ENCODE measurements around the gene NOX5.
"Not testable (repeated sequence)": the region's sequence is repeated elsewhere in the genome, so short reads cannot be mapped to it uniquely, and the experiment has no call there.

NOX5 gene, protein sequence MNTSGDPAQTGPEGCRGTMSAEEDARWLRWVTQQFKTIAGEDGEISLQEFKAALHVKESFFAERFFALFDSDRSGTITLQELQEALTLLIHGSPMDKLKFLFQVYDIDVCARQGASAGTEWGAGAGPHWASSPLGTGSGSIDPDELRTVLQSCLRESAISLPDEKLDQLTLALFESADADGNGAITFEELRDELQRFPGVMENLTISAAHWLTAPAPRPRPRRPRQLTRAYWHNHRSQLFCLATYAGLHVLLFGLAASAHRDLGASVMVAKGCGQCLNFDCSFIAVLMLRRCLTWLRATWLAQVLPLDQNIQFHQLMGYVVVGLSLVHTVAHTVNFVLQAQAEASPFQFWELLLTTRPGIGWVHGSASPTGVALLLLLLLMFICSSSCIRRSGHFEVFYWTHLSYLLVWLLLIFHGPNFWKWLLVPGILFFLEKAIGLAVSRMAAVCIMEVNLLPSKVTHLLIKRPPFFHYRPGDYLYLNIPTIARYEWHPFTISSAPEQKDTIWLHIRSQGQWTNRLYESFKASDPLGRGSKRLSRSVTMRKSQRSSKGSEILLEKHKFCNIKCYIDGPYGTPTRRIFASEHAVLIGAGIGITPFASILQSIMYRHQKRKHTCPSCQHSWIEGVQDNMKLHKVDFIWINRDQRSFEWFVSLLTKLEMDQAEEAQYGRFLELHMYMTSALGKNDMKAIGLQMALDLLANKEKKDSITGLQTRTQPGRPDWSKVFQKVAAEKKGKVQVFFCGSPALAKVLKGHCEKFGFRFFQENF

DNA sequence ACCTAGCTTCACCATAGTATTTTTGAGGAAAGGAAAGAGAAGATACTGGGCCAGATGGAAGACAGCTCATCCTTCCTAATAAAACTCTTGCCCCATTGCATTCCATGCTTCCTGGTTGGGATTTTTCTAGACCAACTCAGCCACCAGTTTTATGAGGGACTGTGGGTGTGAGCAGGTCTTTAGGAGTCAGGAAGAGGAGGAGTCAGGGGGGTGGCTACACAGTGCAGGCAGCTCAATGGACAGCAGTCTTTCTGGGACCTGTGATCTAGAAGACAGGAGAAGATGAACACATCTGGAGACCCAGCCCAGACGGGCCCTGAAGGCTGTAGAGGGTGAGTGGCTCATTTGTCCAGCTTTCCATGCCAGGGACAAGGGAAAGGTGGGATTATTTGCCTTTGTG lies at the start of gene NOX5:
Gene NOX5, plus strand, starts transcription at position 242 of the 400 bp plus-strand sequence. Its CDS starts 41 bp downstream, at position 283.
- DNase-seq, result no peak

DNA sequence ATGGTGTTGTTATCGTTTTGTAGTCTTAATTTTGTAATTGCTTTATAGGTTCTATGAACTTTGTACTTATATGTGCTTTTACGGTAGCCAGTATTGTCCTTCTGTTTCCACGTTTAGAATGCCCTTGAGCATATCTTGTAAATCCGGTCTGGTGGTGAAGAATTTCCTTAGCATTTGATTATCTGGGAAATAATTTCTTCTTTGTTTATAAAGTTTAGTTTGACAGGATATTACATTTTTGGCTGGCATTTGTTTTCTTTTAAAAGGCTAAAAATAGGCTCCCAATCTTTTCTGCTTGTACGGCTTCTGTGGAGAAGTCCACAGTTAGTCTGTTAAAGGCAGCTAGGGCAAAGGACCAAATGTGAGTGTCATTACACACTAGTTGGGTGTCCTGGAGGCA lies 47.5 kb upstream of the NOX5 start:
- DNase-seq, result no peak

DNA sequence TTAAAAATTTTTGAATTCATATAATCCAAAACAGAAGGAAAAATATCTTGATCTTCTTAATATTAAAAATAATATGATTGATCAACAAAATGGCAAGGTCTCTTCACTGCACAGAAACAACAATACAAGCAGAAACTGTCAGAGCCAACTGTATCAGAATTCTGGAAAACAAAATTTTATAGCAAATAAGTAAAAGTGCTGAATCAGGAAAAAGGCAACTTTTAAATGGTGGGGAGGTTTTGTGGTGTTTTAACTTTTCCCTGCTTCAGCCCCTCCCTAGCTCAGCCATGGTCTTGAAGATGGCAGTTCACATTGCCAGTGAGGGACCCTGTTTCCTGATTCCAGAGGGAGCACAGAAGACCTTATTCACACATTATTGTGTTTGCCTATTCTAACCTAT lies 46.5 kb upstream of the NOX5 start:
- no peak for DNase-seq

DNA sequence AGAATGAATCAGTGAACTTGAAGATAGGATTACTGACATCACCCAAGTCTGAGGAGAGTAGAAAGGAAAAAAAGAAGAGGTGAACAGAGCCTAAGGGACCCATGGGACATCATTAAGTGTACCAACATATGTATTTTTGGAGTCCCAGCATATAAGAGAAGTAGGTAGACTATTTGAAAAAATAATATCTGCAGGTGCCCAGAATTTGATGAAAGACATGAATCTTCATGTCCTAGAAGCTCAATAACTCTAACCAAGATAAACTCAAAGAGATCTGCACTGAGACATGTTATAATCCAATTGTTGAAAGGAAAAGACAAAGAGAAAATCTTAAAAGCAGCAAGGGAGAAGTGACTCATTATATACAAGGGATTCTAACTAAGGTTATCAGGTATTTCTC lies 45.2 kb upstream of the NOX5 start:
- DNase-seq, result no peak

DNA sequence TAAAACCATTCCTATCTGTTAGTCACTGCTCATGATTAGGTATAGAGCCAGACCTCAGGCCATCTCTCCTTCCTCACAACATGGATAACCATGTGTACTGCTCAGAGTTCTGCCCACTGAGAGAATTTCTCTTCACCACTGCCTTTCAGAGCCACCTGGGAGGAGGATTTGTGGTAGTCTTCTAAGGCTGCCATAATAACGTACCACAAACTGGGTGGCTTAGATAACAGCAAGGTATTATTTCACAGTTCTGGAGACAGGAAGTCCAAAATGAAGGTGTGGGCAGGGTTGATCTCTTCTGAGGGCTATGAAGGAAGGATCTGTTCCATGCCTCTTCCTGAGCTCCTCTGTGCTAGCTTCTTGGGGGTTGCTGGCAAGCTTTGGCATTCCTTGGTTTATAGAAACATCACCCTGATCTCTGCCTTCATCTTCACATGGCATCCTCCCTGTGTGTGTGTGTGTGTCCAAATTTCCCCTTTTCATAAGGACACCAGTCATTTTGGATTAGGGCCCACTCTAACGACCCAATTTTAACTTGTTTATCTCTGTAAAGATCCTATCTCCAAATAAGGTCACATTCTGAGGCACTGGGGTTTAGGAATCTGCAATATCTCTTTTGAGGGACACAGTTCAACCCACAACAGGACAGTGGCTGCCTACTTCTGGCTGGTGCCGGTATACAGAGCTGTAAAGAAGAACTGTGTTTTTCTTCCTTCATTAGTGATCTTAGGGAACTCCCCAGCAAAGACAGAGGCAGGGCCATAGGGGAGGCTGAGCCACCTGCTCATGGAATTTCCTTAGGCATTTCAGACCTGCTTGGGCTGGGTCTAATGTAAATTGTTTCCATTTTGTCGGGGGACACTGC lies 42.1 kb upstream of the NOX5 start:
- no peak for DNase-seq

DNA sequence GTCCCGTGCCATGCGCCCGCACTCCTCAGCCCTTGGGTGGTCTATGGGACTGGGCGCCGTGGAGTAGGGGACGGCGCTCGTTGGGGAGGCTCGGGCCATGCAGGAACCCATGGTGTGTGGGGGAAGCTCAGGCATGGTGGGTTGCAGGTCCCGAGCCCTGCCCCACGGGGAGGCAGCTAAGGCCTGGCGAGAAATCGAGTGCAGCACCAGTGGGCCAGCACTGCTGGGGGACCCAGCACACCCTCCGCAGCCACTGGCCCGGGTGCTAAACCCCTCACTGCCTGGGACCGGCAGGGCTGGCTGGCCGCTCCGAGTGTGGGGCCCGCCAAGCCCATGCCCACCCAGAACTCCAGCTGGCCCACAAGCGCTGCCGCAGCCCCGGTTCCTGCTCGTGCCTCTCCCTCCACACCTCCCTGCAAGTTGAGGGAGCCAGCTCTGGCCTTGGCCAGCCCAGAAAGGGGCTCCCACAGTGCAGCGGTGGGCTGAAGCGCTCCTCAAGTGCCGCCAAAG lies 38.8 kb upstream of the NOX5 start:
- DNase-seq, result not testable (repeated sequence)

DNA sequence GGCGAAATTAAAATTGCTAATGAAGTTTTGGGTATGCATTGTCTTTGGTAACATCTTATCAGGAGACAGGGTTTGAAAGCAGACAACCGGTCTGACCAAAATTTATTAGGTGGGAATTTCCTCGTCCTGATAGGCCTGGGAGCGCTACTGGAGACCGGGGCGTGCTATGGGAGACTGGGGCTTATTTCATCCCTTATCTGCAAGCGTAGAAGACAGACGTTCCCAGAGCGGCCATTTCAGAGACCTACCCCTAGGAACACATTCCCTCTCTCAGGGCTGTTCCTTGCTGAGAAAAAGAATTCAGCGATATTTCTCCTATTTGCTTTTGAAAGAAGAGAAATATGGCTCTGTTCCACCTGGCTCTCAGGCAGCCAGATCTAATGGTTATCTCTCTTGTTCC lies 37.1 kb upstream of the NOX5 start:
- not testable (repeated sequence) for DNase-seq

DNA sequence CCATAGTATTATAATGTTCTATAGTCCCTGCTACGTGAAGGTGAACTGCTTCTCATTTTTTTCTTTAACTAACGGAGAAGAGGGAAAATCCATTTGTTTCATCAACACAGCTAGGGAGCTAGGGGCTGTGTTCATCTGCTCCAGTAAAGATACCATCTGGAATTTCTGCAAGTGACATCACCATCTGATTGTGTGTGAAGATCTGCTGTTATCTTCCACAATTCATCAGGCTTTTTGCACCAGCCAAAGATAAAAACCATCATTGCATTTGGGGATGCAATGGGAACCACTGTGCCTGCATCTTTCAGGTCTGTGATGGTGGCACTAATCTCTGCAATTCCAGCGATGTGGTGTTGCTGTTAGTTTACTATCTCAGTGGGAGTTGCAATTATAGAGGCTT lies 35.5 kb upstream of the NOX5 start:
- DNase-seq, result no peak

DNA sequence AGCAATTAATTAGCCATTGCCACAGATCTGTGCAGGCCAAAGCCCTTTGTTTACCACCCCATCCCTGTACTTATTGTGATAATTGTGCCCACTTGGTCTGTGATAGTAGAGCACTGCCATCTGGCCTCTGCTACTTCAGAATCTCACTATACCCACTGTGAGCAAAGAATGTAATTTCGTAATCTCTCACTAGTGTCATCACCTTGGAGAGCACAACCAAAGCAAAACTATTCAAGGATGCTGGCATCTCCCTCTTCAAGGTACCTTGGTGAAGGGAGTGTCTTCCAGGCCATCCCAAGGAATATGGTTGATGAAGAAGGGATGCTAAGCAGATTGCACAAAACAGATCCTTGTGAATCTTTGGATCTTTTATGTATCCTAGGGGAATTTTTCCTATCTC lies 34.7 kb upstream of the NOX5 start:
- no peak for DNase-seq

DNA sequence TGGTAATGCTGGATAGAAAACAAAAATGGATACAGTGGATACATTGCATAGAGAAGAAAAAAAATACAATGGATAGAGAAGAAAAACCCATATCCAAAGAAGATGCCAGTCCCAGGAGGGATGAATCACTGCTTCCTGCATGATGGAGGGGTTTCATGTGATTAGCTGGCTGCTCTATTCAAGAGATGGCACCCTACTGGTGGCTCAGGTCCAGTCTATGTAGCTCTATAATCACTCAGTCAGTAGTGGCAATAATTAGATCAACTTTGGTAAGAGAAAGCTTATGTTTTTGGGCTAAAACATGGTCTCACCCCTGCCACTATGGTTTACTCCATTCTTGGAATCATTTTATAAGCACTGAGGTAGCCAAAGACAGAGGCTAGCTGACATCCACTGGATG lies 33.7 kb upstream of the NOX5 start:
- no peak for DNase-seq

DNA sequence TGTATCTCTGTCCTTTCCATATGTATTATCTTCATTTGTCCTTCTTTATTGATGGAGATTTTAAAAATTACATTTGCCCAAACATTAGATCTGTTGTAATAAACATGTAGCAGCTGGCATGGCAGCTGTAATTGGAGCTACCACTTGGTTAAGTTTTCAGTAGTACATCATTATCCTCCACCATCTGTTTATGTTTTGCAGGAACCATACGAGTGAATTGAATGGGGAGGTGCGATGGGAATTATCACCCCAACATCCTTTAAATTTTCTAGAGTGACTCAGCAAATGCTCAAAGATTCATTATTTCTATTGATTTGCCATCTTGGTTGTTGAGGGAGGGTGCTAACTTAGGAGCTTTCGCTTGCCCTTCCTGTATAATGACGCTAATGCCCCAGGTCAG lies 32.6 kb upstream of the NOX5 start:
- no peak for DNase-seq

DNA sequence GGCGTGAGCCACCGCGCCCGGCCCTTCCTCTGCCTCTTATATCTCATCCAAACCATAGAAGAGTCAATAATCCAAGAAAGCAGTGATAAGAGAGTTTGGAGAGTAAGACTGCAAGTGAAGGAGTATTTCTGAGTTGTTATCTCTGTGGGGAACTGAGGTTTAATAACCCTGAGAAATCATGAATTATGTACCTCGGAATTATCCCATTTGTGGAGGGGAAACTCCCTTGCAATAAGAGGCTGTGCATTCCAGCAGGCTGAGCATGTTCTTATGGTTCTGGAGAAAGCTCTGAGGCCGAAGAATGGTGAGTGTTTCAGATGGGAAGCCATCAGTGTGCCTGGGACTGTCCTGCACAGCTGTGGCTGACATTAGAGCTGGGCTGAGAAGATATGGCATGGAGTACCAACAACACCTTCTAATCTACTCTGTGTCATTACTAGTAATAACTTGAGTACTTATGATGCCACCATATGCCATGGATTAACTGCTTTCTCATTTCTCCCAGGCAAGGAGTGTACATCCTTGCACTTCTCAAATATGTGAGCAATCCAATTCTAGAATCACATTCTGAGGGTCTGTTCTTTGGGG lies 31.4 kb upstream of the NOX5 start:
- DNase-seq, result no peak

DNA sequence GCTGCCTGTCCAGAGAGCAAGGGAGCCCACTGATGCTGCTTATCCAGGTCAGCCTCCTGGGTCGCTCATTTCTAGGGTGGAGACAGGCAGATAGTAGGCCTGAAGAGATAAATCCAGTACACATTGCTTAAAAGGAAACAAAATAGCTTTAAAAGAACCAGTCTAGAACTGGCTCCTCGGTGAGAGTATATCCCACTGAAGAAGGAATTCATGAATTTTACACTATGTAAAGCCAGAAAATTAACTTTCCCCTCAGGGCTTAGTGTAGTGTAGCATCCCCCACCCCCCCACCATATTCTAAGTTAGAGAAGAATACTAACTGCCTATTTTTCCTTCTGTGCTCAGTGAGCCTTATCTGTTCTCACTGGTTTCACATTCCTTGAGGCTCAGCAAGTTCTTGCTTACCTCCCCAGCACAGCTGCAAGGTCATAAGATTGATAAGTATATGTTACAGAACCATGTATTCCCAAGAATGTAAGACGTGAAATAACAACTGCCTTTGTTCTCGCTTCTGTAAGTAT lies 30.5 kb upstream of the NOX5 start:
- DNase-seq, result no peak

DNA sequence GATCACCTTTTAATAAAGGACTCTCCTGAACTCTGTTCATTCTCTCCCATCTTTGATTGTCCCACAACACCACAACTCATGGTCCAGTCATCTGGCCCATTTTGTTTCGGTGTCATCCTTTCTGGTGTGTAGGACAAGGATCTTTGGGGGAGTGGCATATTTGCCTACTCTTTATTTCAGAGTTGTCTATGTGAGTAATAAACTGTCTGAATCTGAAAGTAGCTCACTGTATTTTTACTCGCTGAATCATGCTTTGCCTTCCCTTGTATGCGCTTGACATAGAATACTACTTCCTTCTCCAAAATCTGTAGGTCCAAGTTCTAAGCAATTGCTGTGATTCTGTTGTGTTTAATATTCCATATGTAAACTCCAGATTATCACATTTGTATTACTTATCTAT lies 29.9 kb upstream of the NOX5 start:
- DNase-seq, result no peak

DNA sequence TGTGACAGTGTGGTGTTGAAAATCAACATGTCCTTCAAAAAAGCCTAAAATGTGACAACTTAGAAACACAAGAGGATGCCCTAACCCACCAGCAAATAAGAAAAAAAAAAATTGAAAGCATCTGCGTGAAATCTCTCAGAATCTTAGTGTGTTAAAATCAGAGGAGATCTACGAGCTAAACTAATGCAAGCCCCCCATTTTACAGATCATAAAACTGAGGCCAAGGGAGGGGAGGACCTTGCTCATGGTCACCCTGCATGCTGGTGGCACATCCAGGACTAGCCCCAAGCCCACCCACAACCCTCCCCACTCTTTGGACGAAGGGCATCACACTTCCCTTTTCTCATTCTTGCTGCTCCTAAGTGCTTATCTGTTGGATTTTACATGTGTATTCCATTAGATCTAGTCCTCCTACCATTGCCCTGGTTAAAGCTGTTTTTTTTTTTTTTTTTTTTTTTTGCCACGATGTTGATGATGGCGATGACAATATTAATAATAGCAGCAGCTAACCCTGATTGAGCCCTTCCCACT lies 29.1 kb upstream of the NOX5 start:
- no peak for DNase-seq

DNA sequence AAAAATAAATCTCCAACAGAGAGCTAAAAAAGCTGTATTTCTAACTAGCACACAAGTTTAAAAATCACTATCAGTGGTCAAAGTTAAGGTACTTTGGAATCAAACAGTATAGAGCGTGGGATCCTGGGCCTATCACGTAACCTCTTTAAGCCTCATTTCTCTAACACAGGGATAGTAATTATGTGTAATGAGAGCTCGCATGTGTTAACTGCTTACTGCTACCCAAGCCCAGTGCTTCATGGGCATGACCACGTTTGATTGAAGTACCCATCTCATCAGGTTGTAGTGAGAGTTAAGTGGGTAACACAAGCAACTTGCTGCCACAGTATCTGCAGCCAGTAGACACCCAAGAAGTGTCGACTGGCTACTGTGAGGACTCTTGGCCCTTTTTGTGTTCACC lies 28.2 kb upstream of the NOX5 start:
- DNase-seq, result no peak

DNA sequence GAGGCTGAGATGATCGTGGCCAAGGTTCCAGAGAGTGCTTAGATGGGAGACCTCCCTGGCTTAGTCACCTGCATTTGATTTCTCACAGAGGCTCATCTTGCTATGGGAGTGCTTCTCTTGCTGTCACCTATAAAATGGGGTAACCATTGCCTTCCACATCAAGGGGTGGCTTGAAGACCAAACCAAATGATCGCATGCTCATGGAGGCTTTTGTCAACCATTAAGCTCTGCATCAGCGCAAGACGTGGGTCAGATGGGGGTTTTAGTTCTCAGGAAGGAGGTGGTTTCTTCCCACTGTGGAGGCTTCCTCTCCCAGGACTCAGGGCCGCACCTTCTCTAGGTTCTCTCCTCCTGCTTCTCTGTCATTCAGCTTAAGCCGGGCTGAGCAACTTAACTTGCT lies 27.4 kb upstream of the NOX5 start:
- no peak for DNase-seq

DNA sequence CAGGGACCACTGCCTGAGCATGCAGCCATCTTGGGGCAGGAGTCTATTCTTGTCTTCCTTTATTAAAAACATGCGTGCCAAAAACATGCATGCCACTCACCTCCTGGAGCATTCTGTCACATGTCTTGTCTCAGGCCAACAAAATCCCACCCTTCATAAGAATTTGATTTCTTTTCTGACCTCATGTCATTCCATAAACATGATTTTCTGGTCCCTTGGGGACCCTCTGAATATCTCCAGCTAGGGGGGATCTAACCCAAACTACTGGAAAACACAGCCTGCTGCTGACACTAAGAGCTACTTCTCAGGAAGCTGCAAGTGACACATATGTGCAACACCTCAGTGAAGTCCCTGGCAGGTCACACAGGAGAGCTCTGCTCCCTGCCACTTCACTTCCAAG lies 26.8 kb upstream of the NOX5 start:
- no peak for DNase-seq

DNA sequence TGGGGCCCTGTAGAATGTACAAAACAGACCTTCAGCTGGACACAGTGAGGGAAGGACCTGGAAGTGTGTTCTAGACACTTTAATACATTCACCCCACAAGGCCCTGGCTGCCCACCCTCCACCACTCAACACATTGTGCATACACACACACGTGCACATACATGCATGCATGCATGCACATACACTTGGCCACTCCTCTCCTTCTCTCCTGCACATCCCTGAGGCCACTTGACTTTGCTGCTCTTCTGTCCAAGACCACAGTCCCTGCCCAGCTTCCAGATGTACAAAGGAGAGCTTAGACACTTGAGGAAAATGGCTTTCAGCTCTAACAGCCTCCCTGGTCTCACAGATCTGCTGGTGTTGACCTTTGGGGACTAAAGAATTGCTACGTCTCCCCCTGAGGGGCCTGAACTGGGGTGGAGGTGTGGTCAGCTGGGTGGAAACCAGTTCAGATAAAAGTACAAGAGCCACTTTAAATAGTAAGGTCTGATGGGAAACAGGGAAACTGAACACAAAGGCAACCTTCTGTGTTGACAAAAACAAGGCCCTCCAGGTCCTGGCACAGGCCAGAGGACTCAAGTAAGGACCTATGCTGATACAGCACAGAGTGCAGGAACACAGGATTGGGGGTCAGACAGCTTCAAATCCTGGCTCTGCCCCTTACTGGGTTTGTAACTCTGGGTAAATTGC lies 24.8 kb upstream of the NOX5 start:
- DNase-seq, result no peak

DNA sequence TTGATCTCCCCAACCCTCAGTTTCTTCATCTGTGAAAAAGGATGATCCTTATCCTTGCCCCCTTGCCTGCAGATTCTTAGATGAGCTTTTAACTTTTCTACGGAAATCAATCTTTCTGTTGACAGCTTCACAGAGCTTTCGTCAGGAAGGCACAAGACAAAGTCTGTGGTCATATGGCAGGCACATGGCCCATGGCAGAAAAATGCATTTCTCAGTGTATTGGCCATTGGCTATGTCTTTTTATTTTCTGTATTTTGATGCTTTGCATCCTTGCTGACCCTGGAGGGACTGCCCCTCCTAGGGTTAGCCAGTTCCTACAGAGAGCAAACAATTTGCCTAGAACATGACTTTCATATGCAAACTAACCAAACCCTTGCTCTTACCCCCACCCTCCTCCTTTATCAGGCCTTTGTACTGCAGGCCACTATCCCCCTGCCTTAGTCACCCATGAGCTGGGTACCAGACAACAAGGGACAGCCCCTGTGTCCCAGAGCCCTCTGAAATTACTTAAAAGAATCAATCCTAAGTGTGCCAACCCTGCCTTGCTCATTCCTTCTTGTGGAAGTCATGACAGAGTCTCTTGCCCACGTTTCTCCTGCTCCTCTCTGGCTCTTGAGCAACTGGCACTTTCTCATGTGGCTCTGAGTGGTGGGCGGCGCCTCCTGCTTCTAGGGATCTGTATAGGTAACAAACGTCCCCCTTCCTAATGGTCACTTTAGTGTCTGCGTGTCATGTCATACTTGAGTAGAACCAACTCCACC lies 24.1 kb upstream of the NOX5 start:
- no peak for DNase-seq

DNA sequence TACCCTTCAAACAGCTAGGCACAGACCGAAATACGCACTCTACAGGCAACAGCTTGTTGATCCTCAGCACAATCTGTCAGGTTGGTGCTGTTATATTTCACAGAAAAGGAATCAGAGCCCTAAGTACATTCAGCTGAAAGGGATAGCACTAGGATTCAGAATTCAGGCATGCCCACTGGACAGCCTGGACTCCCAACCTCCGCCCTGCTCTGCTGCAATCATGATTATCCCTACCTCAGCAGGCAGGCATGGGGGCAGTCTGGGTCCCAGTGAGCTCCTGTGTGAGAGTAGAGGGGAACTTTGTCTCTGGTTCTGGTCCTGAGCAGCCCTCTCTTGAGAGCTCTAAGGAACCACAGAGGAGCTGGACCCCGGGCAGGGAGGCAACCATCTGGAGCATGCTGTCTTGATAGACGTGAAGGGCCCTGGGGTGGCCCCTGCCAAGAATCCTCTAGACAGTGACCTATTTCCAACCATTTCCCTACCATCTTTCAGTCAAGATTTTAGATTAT lies 23.4 kb upstream of the NOX5 start:
- DNase-seq, result no peak

Measured in activated CD4-positive, CD25-positive, alpha-beta regulatory T cell (primary cell).